GM18907 (cell line): ENCODE data around the gene SMDT1.

Experiments used
- ATAC-seq: cut with Tn5 transposase; IDR thresholded peaks from one replicate; pipeline ENCODE4 v1.9.1; 2021; ENCODE audit warnings: mild to moderate bottlenecking, moderate library complexity; ENCODE audit not compliant: unreplicated experiment

The SMDT1 gene, protein sequence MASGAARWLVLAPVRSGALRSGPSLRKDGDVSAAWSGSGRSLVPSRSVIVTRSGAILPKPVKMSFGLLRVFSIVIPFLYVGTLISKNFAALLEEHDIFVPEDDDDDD

DNA sequence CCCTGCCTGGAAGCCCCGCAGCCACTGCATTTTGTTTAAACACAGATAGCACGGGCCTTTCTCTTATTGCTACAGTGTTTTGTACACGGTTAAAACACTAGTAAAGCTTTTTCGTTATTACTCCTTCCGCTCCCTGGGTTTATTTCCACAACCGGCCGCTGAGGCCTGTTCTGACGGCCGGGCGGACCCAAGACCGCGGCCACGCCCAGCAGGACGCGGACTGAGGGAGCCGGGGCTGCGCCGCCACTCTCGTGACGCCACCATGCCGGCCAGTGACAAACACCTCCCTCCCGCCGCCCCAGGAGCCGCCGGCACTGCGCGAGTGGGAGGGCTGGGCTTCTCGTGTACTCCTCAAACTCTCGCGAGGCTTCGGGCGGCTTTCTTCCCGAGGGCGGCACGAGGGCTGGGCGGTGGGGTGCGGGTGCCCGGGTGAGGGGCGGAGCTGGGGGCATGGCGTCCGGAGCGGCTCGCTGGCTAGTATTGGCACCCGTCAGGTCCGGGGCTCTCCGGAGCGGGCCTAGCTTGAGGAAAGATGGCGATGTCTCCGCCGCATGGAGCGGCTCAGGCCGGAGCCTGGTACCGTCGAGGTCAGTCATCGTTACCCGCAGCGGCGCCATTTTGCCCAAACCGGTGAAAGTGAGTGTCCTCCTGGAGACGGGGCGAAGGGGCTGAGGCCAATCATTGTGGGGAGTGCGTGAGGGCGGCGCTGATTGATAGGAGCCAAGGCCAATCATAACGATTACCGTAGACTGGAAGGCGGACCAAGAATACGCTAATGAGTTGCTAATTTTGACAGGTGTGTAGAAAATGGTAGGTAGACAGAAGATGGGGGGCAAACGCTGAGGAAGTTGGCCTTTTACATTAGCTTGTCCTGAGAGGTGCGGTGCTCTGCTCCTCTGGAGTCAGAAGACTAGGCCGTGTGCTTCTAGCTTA lies at the start of gene SMDT1:
Gene SMDT1, plus strand, starts transcription at position 382 of the 933 bp plus-strand sequence. Its CDS starts 69 bp downstream, at position 451.
- ATAC-seq, result peak; percentile 80

DNA sequence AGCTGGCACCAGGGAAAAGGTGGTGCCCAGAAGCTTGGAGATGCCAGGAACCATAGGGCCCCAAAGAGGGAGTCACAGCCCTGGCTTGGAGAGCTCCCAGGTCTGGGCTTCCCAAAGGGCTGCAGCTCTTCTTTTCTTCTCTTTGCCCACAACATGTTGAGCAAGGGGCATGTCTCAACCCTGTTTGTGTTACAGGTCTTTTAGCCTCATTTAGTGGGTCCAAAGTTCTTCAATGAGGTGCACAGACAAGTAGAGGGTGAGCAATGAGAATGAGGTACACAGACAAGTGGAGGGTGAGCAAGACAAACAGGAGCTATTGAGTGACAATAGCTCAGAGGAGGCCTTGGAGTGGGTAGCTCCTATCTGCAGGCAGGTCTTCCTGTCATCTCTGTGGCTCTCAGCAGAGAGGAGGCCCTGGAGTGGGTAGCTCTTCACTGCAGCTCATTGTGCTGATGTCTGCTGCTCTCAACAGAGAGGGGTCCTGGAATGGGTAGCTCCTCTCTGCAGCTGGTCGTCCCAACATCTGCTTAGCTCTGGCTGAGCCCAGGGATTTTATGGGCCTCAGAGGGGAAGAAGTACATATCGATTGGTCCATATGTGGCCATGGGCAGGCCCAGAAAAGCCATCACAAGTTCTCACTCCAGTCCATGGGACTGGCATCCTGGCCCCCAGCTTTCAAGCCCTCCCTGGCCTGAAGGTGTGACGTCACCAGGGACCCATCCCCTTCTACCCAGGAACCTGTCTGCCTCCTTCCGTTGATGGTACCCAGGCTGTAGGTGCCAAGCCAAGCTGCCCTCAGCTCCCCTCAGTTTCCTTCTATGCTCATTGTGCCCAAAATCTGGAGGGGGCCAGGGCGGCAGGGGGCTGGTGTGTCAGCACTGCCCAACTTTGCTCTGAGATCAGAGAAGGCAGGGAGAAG lies 46.0 kb upstream of the SMDT1 start:
- no peak for ATAC-seq

DNA sequence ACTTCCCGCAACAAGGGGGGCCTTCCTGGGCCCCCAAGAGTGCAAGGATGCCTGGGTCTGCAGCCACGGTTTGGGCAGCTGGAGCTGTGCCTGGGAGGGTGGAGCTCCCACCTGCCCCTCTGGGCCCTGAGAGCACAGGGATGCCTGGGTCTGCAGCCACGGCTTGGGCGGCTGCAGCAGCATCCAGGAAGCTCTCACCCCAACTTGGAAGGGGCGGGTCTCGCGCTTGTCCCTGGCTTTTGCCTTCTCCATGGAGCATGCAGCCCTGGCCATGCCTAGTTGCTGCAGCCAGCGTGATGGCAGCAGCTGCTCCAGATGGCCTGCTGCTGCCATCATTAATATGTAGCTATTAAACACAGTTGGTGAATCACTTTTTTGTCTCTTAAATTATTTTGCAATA lies 44.2 kb upstream of the SMDT1 start:
- no peak for ATAC-seq

DNA sequence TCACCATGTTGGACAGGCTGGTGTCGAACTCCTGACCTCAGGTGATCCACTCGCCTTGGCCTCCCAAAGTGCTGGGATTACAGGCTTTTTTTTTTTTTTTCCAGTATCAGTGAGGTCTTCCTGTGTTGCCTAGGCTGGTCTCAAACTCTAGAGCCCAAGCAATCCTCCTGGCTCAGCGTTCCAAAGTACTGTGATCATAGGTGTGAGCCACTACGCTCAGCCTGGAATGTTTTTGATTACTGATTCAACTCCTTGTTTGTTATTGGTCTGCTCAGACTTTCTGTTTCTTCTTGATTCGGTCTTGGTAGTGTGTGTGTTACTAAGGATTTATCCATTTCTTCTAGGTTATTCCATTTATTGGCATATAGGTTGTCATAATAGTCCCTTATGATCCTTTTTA lies 40.2 kb upstream of the SMDT1 start:
- ATAC-seq, result no peak

DNA sequence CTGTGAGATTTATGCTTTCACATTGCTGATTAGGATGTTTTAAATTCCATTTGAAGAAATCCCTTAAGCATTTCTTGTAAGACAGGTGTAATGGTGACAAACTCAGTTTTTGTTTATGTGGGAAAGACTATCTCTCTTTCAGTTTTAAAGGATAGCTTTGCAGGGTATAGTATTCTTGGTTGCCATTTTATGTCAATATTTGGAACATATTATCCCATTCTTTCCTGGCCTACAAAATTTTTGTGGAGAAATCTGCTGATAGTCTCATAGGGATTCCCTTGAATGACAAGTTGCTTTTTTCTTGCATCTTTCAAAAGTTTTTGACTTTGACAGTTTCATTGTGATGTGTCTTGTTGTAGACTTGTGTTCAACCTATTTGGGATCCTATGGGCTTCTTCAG lies 37.7 kb upstream of the SMDT1 start:
- ATAC-seq, result no peak

DNA sequence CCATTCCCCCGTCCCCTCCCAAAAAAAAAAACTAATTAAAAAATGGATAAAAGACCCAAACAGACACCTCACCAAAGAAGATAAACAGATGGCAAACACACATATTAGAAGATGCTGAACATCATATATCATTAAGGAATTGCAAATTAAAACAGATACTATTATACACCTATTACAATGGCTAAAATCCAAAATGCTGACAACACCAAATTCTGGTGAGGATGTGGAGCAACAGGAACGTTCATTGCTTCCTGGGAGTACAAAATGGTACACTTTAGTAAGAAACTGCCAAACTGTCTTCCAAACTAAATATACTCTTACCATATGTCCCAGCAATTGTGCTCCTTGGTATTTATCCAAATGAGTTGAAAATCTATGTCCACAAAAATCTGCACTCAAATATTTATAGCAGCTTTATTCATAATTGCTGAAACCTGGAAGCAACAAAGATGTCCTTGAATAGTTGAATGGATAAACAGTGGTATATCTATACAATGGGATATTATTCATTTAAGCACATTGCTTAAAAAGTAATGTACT lies 28.8 kb upstream of the SMDT1 start:
- ATAC-seq, result no peak

DNA sequence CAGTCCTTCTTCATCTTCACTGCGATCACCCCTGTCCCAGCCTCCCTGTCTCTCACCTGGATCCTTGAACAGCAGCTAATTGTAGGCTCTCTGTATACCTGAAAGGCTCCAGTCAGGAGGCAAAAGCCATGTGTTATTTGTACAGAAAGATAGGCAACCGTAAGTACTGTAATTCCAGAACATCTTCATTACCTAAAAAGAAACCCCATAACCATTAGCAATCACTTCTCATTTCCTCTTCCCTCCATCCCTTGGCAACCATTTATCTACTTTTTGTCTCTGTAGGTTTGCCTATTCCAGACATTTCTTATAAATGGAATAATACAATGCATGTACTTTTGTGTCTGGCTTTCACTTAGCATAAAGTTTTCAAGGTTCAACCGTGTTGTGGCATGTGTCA lies 26.7 kb upstream of the SMDT1 start:
- ATAC-seq, result no peak

DNA sequence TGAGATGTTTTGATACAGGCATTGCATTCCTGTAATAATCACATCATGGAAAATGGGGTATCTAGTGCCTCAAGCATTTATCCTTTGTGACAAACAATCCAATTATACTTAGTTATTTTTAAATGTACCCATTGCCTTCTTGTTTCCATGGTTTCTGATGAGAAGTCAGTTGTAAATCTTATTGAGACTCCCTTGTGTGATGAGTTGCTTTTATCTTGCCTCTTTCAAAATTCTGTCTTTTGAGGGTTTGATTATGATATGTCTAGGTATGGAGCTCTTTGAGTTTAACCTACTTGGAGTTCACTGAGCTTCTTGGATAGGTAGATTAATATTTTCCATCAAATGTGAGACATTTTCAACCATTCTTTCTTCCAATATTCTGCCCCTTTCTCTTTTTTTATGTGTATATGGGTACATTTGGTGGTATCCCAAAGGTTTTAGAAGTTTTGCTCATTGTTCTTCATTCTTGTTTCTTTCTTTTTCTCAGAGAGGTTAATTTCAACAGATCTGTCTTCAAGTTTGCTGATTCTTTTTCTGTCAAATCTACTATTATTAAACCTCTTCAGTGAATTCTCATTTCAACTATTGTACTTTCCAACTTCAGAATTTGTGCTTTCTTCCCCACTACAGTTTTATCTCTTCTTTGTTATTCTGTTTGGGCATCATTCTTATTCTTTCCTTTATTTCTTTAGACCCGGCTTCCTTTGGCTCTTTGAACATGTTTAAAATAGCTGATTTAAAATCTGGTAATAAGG lies 22.6 kb upstream of the SMDT1 start:
- ATAC-seq, result no peak

DNA sequence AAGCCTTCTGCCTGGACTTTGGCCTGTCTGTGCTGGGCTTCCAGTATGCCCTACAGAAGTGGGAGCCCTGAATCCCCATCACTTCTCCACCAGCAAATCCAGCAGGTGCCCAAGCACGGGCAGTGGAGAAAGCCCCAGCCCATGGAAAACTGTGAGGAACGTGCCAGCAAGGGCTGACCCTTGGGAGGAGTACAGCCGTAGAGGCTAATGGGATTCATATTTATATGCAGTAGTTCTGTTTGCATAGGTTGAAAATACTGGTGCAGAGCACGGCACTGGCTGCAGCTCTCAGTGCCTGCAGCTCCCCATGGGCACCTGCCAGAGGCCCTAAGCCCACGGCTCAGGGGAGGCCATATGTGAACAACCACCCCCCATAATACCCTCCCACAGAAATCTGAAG lies 19.0 kb upstream of the SMDT1 start:
- ATAC-seq, result no peak

DNA sequence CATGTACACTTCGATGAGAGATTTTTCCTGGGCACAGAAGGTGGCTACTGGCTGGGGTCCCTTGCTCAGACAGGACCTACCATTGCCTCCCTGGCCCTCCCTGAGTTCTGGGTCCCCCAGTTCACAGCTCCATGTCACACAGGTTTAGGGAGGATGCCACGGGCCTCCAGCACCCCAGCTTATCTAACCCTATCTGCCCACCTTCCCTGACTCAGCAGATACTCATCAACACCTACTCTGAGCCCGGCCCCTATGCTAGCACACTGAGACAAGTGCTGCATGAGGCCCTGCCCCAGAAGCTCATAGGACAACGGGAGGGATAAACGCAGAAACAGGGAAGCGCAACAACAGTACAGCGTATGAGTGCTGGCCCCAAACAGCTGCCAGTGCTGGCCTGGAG lies 18.5 kb upstream of the SMDT1 start:
- ATAC-seq, result no peak

DNA sequence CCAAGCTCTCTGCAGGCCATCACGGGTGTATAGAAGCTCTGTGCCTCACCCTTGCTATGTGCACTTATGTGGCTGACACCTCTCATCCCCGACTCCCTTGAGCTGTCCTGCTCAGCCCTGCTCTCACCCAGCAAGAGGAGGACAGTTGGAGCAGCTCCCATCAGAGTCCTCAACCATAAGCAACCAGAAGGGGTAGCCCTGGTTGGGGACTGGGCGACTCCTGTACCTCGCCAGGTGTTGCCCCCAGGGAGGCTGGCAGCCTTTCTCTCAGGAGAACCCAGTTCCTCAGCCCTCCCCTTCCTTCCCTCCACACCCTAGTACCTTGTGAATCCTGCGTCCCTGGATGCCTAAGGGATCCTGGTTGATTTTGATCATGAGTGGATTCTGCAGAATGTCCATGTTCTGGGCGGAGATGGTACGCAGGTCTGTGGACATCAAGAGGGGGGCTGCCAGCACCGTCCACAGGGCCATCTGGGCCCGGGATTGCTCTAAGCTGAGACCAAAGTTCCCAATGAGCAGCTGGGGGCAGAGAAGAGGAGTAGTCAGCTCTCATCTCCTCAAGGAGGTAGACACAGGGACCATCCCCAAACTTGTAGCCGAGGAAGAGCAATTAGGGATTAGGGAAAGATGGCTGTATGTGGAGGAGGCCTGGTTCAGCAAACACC lies 16.9 kb upstream of the SMDT1 start:
- ATAC-seq, result no peak

DNA sequence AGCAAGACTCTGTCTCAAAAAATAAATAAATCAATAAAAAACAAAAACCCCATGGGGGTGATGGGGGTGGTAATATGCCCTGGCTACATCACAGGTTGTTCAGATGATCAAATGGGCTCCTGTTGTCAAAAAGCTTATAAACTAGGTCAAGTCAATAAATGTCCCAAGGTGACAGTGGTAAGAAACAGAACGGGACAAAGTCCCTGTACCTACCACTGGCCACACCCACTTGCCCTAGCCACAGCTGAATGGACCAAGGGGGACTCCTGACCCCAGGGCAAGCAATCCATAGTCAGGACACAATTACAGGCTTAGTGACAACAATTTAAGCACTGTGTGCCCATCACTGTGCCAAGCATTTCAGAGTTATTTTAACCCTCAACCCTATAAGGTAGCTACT lies 14.9 kb upstream of the SMDT1 start:
- ATAC-seq, result no peak

DNA sequence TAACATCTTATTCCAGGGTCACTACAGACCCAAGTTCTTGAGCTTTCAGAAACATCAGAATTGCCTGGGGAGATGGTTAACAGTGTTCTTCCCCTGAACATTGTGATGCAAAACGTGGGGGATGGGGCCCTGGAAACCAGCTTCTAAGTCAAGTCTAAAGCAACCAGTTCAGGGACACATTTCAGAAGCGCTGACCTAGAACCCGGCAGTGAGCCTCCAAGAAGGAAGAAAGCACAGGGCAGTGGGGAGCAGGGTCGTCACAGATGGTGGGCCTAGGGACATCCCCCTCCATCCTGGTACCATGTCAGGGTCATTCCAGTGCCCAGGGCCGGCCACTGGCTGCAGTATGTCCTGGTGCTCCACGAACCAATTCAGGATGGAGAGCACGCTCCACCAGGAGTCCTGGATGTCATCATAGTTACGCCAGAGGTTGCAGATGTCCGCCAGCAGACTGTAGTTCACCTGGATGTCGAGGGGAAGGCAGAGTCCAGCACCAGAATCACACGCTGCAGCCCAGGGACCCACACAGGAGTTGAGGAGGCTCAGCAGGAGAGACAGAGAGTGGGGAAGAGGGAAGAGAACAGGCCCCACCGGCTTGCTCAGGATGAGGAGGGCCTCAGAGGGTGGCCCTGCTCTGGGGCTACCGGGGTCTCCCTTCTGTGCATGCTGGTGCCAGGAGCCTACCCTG lies 13.9 kb upstream of the SMDT1 start:
- ATAC-seq, result no peak

DNA sequence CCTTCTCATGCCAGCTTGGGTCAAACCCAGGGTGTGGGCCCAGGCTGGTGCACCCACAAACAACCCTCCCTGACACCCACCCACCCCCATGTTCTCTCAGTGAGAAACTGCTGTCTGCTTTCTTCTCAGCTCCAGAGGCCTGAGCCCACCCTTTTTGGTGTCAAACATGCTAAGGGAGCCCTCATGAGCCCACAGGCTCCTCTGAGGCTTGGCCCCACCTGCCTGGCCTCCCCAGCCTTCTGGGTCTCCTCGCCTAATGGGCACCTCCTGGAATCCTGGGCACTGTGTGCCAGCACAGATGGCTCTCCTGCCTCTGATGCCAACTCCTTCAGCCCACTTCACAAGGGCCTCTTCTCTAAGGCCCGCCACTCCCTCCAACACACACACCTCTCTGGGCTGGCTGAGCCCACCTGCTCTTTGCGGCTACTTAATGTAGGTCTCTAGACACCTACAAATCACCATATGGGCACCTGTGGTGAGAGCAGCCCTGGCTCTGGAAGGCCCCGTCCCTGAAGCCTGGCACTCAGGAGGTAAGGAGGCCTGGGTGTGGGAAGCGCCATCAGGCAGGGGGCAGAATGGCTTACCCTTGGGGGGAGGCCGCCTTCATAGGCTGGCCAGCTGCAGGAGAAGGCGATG lies 13.3 kb upstream of the SMDT1 start:
- no peak for ATAC-seq

DNA sequence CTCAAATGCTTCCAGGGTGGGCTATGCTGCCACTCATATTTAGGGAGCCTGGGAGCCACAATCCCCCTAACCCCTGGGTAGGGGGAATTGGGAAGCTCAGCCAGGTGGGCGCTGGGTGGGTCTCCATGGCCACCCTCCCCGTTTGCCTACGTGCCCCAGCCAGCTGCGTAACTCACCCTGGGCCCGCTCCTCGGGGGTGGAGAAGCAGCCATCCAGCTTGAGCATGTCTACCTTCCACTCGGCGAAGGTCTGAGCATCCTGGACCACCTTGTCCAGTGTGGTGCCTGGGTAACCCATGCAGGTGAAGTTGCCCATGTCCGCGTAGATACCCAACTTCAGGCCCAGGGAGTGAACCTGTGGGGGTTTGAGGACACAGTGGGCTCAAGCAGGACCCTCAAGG lies 12.6 kb upstream of the SMDT1 start:
- no peak for ATAC-seq

DNA sequence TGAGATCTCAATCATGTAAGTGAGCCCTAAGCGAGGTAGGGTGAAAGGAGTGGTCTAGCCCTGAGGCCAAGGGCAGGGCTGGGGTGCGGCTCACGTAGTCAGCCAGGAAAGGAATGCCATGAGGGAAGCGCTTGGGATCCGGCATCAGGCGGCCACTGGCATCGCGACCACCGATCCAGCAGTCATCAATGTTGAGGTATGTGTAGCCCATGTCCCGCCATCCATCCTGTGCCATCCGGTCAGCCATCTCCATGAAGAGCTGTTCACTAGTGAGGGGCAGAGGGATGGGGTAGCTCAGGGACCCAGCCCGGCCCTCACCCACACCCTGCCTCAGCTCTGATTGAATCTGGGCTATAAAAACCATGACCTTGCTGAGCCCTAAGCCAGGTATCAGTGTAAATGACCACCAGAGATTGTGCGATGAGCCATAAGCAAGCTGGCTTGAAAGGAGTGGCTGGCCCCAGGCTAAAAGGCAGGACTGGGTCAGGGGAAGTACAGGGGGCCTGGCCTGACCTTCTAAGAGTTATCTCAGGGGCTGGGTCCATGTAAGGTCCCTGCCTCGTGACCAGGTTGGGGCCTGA lies 11.7 kb upstream of the SMDT1 start:
- ATAC-seq, result no peak

DNA sequence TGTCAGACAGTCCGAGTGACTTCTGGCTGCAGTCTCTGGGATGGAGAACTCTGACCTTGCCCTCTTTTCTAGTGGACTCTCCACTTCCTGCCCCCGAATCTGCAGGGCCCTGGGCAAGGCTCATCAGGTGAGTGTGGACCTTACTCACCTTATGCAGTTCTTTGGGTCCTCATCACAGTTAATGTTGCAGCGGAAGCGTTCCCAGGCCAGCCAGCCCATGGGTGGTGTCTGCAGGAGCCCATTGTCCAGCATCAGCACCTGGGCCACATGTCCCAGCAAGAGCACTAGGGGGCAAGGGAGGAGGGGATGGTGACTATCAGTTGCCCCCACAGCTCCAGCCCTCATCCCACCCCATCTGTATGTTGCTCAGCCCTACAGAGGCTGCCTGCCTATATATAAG lies 11.2 kb upstream of the SMDT1 start:
- ATAC-seq, result no peak

DNA sequence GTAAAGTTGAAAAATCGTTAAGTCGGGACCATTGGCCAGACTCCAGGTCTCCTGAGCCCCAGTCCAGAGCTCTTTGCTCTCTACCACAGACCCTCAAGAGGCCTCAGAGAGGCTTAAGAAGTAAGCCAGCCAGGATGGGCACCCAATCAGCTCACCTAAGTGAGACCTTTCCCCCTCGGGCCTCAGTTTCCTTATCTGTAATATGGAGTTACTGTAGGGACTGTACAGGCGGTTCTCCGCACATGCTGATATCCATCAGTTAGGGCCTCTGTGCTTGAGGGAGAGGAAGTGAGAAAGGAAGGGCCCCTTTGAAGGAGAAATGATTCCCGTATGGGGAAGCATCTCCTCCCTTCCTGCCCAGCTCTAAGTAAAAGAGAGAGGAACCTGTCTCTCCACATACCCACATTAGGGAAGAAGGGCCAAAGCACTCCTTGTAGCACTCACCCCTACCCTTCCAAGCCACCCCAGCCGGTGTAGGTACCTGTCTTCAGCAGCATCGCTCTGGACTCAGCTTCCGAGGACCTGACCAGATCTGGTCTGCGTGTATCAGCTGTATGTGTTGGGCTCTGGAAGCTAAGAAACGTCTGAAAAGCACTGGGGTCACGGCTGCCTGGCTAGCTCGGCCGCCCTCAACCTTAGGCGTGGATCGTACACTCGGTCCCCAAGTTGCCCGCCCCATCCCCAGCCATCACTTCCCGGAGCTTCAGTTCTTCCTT lies 9.5 kb upstream of the SMDT1 start:
- peak; percentile 13 for ATAC-seq
